Lower leg skin (tissue), 4 donors: ENCODE measurements around the gene LZTR1. TPM values are rescaled to one million over a fixed set of nuclear protein-coding genes. Genes with fewer than 3 reads are reported as not detected.

ENCODE experiments used
- DNase-seq, 2 donors: peaks; one replicate each; pipeline ENCODE4 v3.0.0-alpha.2; 2019; ENCODE audit warnings: low spot score in 2 of 2
- H3K4me3 ChIP-seq: fragments of 200-600 bp; sonication (generic); 2 replicates; pipeline ENCODE4 v1.5.1; 2017; ENCODE audit warnings: mild to moderate bottlenecking, low read depth; ENCODE audit not compliant: poor library complexity, severe bottlenecking
- CTCF ChIP-seq, 3 donors: fragments of 450-650 bp; IDR thresholded peaks; one replicate each; pipeline ENCODE4 v1.5.1; 2016; ENCODE audit warnings: antibody characterized with exemption in 3 of 3, mild to moderate bottlenecking in 3 of 3, moderate library complexity in 2 of 3
- POLR2A ChIP-seq, 2 donors: fragments of 450-650 bp; IDR thresholded peaks; one replicate each; pipeline ENCODE4 v1.6.1; 2016 to 2017; ENCODE audit warnings: antibody characterized with exemption in 2 of 2, mild to moderate bottlenecking in 1 of 2, moderate library complexity in 1 of 2
- WGBS, 2 donors: methylation state at CpG; one replicate each; pipeline ENCODE4 v1.1.5; 2018; 5-methylcytosine and 5-hydroxymethylcytosine counted together
- intact Hi-C: fragments of 100-400 bp; cut with DNase I; formaldehyde crosslinking; loops from one replicate; pipeline ENCODE4 v1.15.0; 2023; ENCODE audit warnings: low total_unique reads
- total RNA-seq, 4 donors: library from RNA; depleted of rRNA; stranded (reverse); fragments of >200 nt; gene quantifications; one replicate each; pipeline ENCODE4 v1.1.0, GENCODE V29; 2016

LZTR1 gene
- total RNA-seq, 4 donors from 2014 or later: 25.4 to 34.9 (median 28.4) TPM

GRCh38 chr22:21014726-21015465 lies 32.8 kb downstream of the LZTR1 start, which contains the start of gene P2RX6:
Gene P2RX6, plus strand, starts transcription at chr22:21015165. Its CDS starts 10 bp downstream, at chr22:21015175.
- H3K4me3 ChIP-seq: no peak within 1 kb of the TSS
- intact Hi-C loops: no loop called here
- WGBS, 2 donors: 21 to 29% methylated on average over 10 to 12 of the region's 12 CpGs
- no peak for DNase-seq
- TF ChIP-seq CTCF (IDR thresholded peaks at IDR 0.05) (no peak), POLR2A (IDR thresholded peaks at IDR 0.05) (no peak)

- TF ChIP-seq CTCF (IDR thresholded peaks at IDR 0.05) (no peak), POLR2A (IDR thresholded peaks at IDR 0.05) (no peak)
- no peak overlapping the region for H3K4me3 ChIP-seq
- intact Hi-C loops: no loop called here
- 66 to 69% methylated on average over 9 of the region's 10 CpGs for WGBS, 2 donors
- no peak for DNase-seq
These were observed 33.4 kb downstream of the LZTR1 start for GRCh38 chr22:21015466-21016006.

GRCh38 chr22:21016644-21017420 lies 34.7 kb downstream of the LZTR1 start:
- WGBS, 2 donors: 87 to 88% methylated on average over 13 of the region's 13 CpGs
- intact Hi-C loops: no loop called here
- H3K4me3 ChIP-seq: no peak overlapping the region
- no peak for DNase-seq
- TF ChIP-seq CTCF (IDR thresholded peaks at IDR 0.05): no peak
- no peak for TF ChIP-seq POLR2A (IDR thresholded peaks at IDR 0.05)

GRCh38 chr22:21018314-21018713 lies 36.2 kb downstream of the LZTR1 start:
- 91 to 99% methylated on average over 4 of the region's 4 CpGs for WGBS, 2 donors
- no peak overlapping the region for H3K4me3 ChIP-seq
- intact Hi-C loops: no loop called here
- TF ChIP-seq POLR2A (IDR thresholded peaks at IDR 0.05) (no peak), CTCF (IDR thresholded peaks at IDR 0.05) (no peak)
- DNase-seq: no peak

- no peak overlapping the region for H3K4me3 ChIP-seq
- TF ChIP-seq POLR2A (IDR thresholded peaks at IDR 0.05) (no peak), CTCF (IDR thresholded peaks at IDR 0.05) (no peak)
- WGBS, 2 donors: 66 to 70% methylated on average over 7 of the region's 7 CpGs
- no peak for DNase-seq
- intact Hi-C loops: no loop called here
These were observed 38.8 kb downstream of the LZTR1 start for GRCh38 chr22:21020802-21021429.
